Kidney capillary endothelial cell (primary cell): ENCODE data around the gene ATXN7L3B.

Experiments used
- DNase-seq: peaks from one replicate; pipeline ENCODE4 v3.0.0-alpha.2; 2018; ENCODE audit warnings: low spot score

ATXN7L3B gene

DNA sequence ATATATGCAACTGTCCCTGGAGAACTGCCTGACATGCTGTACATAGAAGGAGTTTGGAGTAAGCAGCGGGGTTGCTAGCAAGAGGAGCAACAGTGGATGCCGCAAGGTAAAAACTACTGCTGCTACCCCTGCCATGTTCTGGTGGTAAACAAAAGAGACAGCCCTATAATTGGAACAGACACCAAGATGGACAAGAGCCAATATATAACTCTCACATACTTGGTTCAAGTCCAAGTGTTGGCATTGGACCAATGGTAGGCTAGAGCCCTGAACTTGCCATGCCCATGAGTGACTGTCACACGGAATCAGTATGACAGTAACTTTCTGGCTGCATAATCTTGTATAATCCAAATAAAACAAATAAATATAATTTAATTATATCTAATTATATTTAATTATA, 13.7 kb downstream of the ATXN7L3B start:
- DNase-seq = no peak

DNA sequence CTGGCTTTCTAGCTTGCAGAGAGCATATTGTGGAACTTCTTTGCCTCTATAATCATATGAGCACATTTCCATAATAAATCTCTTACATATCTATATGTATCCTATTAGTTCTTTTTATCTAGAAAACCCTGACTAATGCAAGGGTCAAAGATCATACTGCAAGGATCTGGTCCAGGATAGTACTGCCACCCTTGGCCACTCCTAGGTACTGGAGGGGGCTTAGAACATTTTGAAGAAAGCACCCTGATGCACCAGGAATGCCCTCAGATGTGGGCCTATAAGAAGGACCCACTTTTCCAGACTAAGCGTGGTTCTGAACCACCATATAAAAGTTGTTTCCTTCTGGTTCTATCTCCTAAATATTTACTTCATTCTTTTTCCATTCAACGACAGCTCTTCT, 14.6 kb downstream of the ATXN7L3B start:
- DNase-seq = no peak

DNA sequence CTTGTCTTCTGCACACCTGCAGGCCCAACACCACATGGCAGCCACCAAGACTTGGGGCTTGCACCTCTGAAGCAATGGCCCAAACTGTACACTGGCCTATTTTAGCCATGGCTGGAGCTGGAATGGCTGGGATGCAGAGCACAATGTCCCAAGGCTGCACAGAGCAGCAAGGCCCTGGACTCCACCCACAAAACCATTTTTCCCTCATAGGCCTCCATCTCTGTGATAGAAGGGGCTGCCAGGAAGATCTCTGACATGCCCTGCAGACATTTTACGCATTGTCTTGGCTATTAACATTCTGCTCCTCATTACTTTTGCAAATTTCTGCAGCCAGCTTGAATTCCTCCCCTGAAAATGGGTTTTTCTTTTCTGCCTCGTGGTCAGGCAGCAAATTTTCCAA, 22.1 kb downstream of the ATXN7L3B start:
- no peak for DNase-seq

- no peak for DNase-seq
Measured at GRCh38 chr12:74563927-74564326, 26.3 kb downstream of the ATXN7L3B start.

GRCh38 chr12:74578486-74578885, 40.9 kb downstream of the ATXN7L3B start:
- no peak for DNase-seq

- DNase-seq = no peak
Measured at GRCh38 chr12:74579446-74579845, 41.8 kb downstream of the ATXN7L3B start.

DNA sequence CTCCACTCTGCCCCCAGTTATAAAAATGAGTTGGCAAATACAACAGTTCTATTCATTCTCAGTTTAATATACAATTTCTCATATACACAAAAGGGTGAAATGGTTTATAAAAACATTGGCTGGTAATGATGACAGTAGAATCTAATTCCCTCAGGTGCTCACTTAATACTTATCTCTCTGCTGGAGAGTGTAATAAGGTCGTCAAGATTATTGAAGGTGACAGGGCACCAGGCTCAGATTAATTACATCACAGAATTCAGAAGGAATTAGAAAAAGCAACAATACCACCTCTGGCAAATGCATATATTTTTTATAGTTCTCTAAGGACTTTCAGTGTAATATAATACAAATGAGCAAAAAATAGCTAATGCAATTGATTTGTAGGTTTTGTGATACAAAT, 42.3 kb downstream of the ATXN7L3B start:
- DNase-seq = no peak

GRCh38 chr12:74581439-74581838, 43.8 kb downstream of the ATXN7L3B start:
- DNase-seq = no peak

DNA sequence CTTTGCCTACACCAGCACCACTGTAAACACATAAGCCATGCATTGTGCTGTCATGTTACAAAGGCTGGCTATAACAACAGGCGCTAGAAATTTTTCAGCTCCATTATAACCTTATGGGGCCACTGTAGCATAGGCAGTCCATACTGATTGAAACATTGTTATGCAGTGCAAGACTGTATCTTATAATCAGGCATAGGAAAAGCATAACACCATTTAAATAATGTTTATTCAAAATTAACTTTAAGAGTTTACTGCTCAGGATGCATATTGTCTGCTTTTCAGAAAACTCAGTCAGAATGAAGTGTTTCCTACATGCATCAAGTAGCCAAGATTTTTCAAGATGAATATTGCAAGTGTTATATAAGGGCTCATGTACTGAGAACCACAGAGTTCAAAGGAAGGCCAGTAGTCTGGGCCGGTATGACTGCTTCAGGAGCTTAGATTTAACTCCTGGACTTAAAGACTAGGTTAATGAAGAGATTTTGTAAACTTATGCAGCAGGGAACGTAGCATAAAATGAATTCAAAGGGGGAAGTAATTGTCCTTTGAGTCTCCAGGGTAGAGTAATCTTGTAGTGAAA, 46.9 kb downstream of the ATXN7L3B start:
- DNase-seq = no peak

GRCh38 chr12:74586251-74586650, 48.6 kb downstream of the ATXN7L3B start:
- DNase-seq = no peak
